A549 (cell line): Measurements from ENCODE around the gene UGT1A5. TPM values are rescaled to one million over a fixed set of nuclear protein-coding genes. Genes with fewer than 3 reads are reported as not detected.

Experiments used
- ATAC-seq, 2 experiments: fragments of 200-7000 bp in 1 of 2; fragments of >200 bp in 1 of 2; cut with Nextera tagmentation in 1 of 2; cut with Tn5 transposase in 1 of 2; 3 replicates each; pipeline versions ENCODE4 v1.8.0 to v1.9.1; 2018 to 2020; ENCODE audit warnings: mild to moderate bottlenecking in 1 of 2, moderate library complexity in 1 of 2
- CTCF ChIA-PET: fragments of 300-600 bp; sonication (Branson Sonifier 250); formaldehyde crosslinking; extraction: SDS; loops from one replicate; lab custom pipeline; 2021; ENCODE audit warnings: antibody characterized with exemption, inconsistent platforms; lab: Yijun Ruan, JAX
- POLR2A ChIA-PET: fragments of 350-600 bp; formaldehyde crosslinking; extraction: SDS; loops from one replicate; lab custom pipeline; 2021; ENCODE audit warnings: antibody characterized with exemption, inconsistent platforms; lab: Yijun Ruan, JAX
- DNase-seq, 2 experiments: peaks; one replicate each; pipeline versions ENCODE4 v3.0.0 to v3.0.0-alpha.2; 2011 to 2016; ENCODE audit warnings: low read depth in 1 of 2, low spot score in 1 of 2
- FAIRE-seq: peaks from 2 replicates; lab custom pipeline; 2011; peaks lifted over from hg19 to GRCh38; lab: Jason Lieb, UNC
- H3K27ac ChIP-seq, 2 experiments: fragments of >200 bp; sonication (Bioruptor Twin); formaldehyde crosslinking; 3 replicates each; pipeline ENCODE4 v1.5.1; 2016 to 2017
- H3K4me1 ChIP-seq: fragments of >200 bp; sonication (Bioruptor Twin); formaldehyde crosslinking; 3 replicates; pipeline ENCODE4 v1.6.1; 2016
- H3K4me2 ChIP-seq: fragments of >200 bp; sonication (Bioruptor Twin); formaldehyde crosslinking; 3 replicates; pipeline ENCODE4 v1.6.1; 2016
- H3K4me3 ChIP-seq: fragments of >200 bp; sonication (Bioruptor Twin); formaldehyde crosslinking; 3 replicates; pipeline ENCODE4 v1.5.1; 2016
- H3K9me3 ChIP-seq: fragments of >200 bp; sonication (Bioruptor Twin); formaldehyde crosslinking; 3 replicates; pipeline ENCODE4 v1.6.1; 2016
- BHLHE40 ChIP-seq: IDR thresholded peaks from 2 replicates; pipeline ENCODE4 v1.6.1; 2012; ENCODE audit warnings: low read depth, low read length, inconsistent platforms
- CHD4 ChIP-seq: fragments of 200-600 bp; sonication (generic); IDR thresholded peaks from 2 replicates; pipeline ENCODE4 v1.6.1; 2016; ENCODE audit warnings: antibody characterized with exemption, mild to moderate bottlenecking, borderline replicate concordance
- EHF ChIP-seq: fragments of 250-450 bp; sonication (Bioruptor Pico); IDR thresholded peaks from 2 replicates; pipeline ENCODE4 v1.5.0; 2020; ENCODE audit warnings: mild to moderate bottlenecking
- ESRRA ChIP-seq: fragments of 150-350 bp; IDR thresholded peaks from 2 replicates; pipeline ENCODE4 v1.6.1; 2014; ENCODE audit warnings: mild to moderate bottlenecking, low read length, borderline replicate concordance
- HOXA7 ChIP-seq: fragments of 250-450 bp; sonication (Bioruptor Pico); IDR thresholded peaks from 2 replicates; pipeline ENCODE4 v1.5.0; 2020; ENCODE audit warnings: mild to moderate bottlenecking, moderate library complexity
- HOXB5 ChIP-seq: fragments of 250-450 bp; sonication (Bioruptor Pico); IDR thresholded peaks from 2 replicates; pipeline ENCODE4 v1.5.0; 2020; ENCODE audit warnings: mild to moderate bottlenecking, moderate library complexity
- MAZ ChIP-seq: fragments of 150-350 bp; IDR thresholded peaks from 2 replicates; pipeline ENCODE4 v1.6.1; 2014; ENCODE audit warnings: antibody characterized with exemption, low read depth, low read length, borderline replicate concordance
- MYC ChIP-seq: IDR thresholded peaks from 2 replicates; pipeline ENCODE4 v1.6.1; 2012; ENCODE audit warnings: mild to moderate bottlenecking, inconsistent platforms, low read length, improper control_type of control experiment, borderline replicate concordance
- NPAS2 ChIP-seq: fragments of 250-450 bp; sonication (Bioruptor Pico); IDR thresholded peaks from 2 replicates; pipeline ENCODE4 v1.8.0; 2022; ENCODE audit warnings: mild to moderate bottlenecking, moderate library complexity, borderline replicate concordance
- NR3C1 ChIP-seq: fragments of >200 bp; sonication (Bioruptor Twin); formaldehyde crosslinking; IDR thresholded peaks from 3 replicates; pipeline ENCODE4 v1.6.1; 2017
- PHF8 ChIP-seq: fragments of 200-600 bp; sonication (generic); IDR thresholded peaks from 2 replicates; pipeline ENCODE4 v1.6.1; 2016; ENCODE audit warnings: low read depth, mild to moderate bottlenecking, antibody characterized with exemption, moderate library complexity, borderline replicate concordance
- RARB ChIP-seq: fragments of 250-450 bp; sonication (Bioruptor Pico); IDR thresholded peaks from 2 replicates; pipeline ENCODE4 v1.8.0; 2021; ENCODE audit warnings: mild to moderate bottlenecking, moderate library complexity
- RFX5 ChIP-seq: fragments of 450-650 bp; IDR thresholded peaks from 2 replicates; pipeline ENCODE4 v1.7.1; 2014; ENCODE audit warnings: antibody characterized with exemption, mild to moderate bottlenecking, moderate library complexity
- RNF2 ChIP-seq: fragments of 200-600 bp; sonication (generic); IDR thresholded peaks from 2 replicates; pipeline ENCODE4 v1.6.1; 2016; ENCODE audit warnings: low read depth, mild to moderate bottlenecking, antibody characterized with exemption, moderate library complexity, borderline replicate concordance
- SREBF2 ChIP-seq: fragments of 450-650 bp; IDR thresholded peaks from 2 replicates; pipeline ENCODE4 v1.6.1; 2014; ENCODE audit warnings: mild to moderate bottlenecking, moderate library complexity
- TP53 ChIP-seq: fragments of 250-450 bp; sonication (Bioruptor Pico); IDR thresholded peaks from 2 replicates; pipeline ENCODE4 v1.5.0; 2021; ENCODE audit warnings: mild to moderate bottlenecking, moderate library complexity
- ZC3H11A ChIP-seq: fragments of 450-650 bp; IDR thresholded peaks from 2 replicates; pipeline ENCODE4 v1.6.1; 2014; ENCODE audit warnings: antibody characterized with exemption, mild to moderate bottlenecking
- ZSCAN20 ChIP-seq: fragments of 250-450 bp; sonication (Bioruptor Pico); IDR thresholded peaks from 2 replicates; pipeline ENCODE4 v1.8.0; 2022; ENCODE audit warnings: mild to moderate bottlenecking, moderate library complexity
- WGBS: methylation state at CpG from one replicate; pipeline ENCODE4 v1.1.6; 2017; ENCODE audit errors: missing lambda C conversion rate; 5-methylcytosine and 5-hydroxymethylcytosine counted together
- polyA plus RNA-seq, 4 experiments: library from polyadenylated mRNA; depleted of rRNA in 3 of 4; stranded (reverse); fragments of >200 nt; fragmentation: RNase III in 1 of 4; extraction: RNeasy Plus Mini Kit Qiagen cat#74134 plus additional on column Dnase treatment in 1 of 4; gene quantifications; 2 replicates in 3 of 4; 3 replicates in 1 of 4; pipeline ENCODE4 v1.2.3, GENCODE V29; 2011 to 2017
- TF ChIP-seq, protein P1 (sequence below): fragments of 250-450 bp; sonication (Bioruptor Pico); IDR thresholded peaks from 2 replicates; pipeline ENCODE4 v1.5.0; 2021; ENCODE audit warnings: mild to moderate bottlenecking, moderate library complexity, borderline replicate concordance
- TF ChIP-seq, protein P2 (sequence below): fragments of 200-600 bp; sonication (generic); IDR thresholded peaks from 2 replicates; pipeline ENCODE4 v1.6.1; 2016; ENCODE audit warnings: antibody characterized with exemption, mild to moderate bottlenecking, moderate library complexity
- TF ChIP-seq, protein P3 (sequence below): fragments of 450-650 bp; IDR thresholded peaks from 2 replicates; pipeline ENCODE4 v1.6.1; 2014; ENCODE audit warnings: antibody characterized with exemption

UGT1A5 gene
- polyA plus RNA-seq, 2 of the 4 experiments (the other 2 are of a cell fraction): 0.05 TPM; not detected in 1

DNA sequence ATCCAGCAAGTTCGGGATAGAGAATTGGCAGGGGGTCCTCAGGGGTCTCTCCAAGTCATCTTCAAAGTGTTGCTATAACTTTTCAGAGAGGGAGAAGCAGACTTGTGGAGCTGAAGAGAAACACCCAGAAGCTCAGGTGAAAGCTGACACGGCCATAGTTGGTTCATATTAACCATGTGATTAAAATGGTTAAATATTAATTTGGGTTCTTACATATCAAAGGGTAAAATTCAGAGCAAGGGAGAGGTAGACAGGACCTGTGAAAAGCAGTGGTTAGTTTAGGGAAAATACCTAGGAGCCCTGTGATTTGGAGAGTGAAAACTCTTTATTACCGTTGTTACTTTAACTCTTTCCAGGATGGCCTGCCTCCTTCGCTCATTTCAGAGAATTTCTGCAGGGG, 20.1 kb upstream of the UGT1A5 start, which contains the start of gene UGT1A6:
UGT1A6 (plus strand) TSS at position 243 of the 400 bp plus-strand sequence; CDS start at position 358, 115 bp downstream.
- 79% methylated on average over 4 of the region's 4 CpGs for WGBS
- ChIA-PET CTCF (no interaction called here), POLR2A (interaction anchor here (1.4 kb wide), 1 partner anchor 127 kb away, joined by 3 read pairs; the partner anchor contains the start of gene USP40)
- H3K4me3 ChIP-seq: no peak within 1 kb of the TSS
- FAIRE-seq: no peak
- H3K4me1 ChIP-seq: peaks cover 52% of the 10 kb centered on the region
- no peak for DNase-seq
- H3K4me2 ChIP-seq: no peak within 1 kb of the TSS
- no peak for TF ChIP-seq ESRRA
- no peak for TF ChIP-seq RFX5
- TF ChIP-seq, protein P1, sequence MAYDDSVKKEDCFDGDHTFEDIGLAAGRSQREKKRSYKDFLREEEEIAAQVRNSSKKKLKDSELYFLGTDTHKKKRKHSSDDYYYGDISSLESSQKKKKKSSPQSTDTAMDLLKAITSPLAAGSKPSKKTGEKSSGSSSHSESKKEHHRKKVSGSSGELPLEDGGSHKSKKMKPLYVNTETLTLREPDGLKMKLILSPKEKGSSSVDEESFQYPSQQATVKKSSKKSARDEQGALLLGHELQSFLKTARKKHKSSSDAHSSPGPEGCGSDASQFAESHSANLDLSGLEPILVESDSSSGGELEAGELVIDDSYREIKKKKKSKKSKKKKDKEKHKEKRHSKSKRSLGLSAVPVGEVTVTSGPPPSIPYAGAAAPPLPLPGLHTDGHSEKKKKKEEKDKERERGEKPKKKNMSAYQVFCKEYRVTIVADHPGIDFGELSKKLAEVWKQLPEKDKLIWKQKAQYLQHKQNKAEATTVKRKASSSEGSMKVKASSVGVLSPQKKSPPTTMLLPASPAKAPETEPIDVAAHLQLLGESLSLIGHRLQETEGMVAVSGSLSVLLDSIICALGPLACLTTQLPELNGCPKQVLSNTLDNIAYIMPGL (CRISPR knock-in tag): no peak
- TF ChIP-seq TP53 (CRISPR knock-in tag): no peak
- no peak for TF ChIP-seq CHD4
- TF ChIP-seq, protein P2, sequence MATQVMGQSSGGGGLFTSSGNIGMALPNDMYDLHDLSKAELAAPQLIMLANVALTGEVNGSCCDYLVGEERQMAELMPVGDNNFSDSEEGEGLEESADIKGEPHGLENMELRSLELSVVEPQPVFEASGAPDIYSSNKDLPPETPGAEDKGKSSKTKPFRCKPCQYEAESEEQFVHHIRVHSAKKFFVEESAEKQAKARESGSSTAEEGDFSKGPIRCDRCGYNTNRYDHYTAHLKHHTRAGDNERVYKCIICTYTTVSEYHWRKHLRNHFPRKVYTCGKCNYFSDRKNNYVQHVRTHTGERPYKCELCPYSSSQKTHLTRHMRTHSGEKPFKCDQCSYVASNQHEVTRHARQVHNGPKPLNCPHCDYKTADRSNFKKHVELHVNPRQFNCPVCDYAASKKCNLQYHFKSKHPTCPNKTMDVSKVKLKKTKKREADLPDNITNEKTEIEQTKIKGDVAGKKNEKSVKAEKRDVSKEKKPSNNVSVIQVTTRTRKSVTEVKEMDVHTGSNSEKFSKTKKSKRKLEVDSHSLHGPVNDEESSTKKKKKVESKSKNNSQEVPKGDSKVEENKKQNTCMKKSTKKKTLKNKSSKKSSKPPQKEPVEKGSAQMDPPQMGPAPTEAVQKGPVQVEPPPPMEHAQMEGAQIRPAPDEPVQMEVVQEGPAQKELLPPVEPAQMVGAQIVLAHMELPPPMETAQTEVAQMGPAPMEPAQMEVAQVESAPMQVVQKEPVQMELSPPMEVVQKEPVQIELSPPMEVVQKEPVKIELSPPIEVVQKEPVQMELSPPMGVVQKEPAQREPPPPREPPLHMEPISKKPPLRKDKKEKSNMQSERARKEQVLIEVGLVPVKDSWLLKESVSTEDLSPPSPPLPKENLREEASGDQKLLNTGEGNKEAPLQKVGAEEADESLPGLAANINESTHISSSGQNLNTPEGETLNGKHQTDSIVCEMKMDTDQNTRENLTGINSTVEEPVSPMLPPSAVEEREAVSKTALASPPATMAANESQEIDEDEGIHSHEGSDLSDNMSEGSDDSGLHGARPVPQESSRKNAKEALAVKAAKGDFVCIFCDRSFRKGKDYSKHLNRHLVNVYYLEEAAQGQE: no peak
- TF ChIP-seq MAZ: no peak
- no peak for TF ChIP-seq HOXB5 (CRISPR knock-in tag)
- no peak for TF ChIP-seq ZSCAN20
- TF ChIP-seq RNF2: no peak
- no peak for TF ChIP-seq PHF8
- TF ChIP-seq, protein P3, sequence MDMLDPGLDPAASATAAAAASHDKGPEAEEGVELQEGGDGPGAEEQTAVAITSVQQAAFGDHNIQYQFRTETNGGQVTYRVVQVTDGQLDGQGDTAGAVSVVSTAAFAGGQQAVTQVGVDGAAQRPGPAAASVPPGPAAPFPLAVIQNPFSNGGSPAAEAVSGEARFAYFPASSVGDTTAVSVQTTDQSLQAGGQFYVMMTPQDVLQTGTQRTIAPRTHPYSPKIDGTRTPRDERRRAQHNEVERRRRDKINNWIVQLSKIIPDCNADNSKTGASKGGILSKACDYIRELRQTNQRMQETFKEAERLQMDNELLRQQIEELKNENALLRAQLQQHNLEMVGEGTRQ: no peak
- TF ChIP-seq NPAS2 (CRISPR knock-in tag): no peak
- no peak for TF ChIP-seq MYC
- no peak for TF ChIP-seq EHF (CRISPR knock-in tag)
- no peak for TF ChIP-seq SREBF2
- TF ChIP-seq NR3C1: no peak
- no peak for TF ChIP-seq ZC3H11A
- no peak for TF ChIP-seq BHLHE40
- no peak for TF ChIP-seq HOXA7 (CRISPR knock-in tag)
- H3K9me3 ChIP-seq: peaks cover 55% of the 10 kb centered on the region
- no peak for ATAC-seq
- H3K27ac ChIP-seq: peak within 1 kb of the TSS; percentile 85 to 100

DNA sequence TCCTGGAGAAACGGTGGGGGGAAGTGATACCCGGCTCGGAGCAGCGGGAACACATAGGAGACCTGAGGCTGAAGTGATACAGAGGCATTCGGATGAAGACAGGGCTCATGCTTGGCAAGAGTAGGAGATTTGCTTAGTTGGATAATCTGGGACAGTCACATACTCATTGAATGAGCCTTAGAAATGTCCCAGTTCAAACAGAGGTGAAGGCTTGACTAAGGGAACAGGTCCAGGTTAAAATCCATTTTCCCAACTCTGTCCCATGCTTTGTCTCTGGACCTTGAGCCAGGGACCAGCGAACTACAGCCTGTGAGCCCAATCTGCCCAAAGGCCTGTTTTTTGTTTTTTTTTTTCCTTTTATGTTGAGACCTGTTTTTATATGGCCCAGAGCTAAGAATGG, 18.7 kb upstream of the UGT1A5 start:
- Histone ChIP-seq H3K4me2 (peak overlapping the region; percentile 16; the same call in 1 of the 3 replicates), H3K9me3 (peaks cover 51% of the 10 kb centered on the region), H3K27ac (peak overlapping the region; percentile 85 to 100), H3K4me3 (no peak overlapping the region), H3K4me1 (peaks cover 59% of the 10 kb centered on the region)
- ATAC-seq (peak in 1 of 2 experiments; percentile 31; a peak in 3 of 6 replicates), FAIRE-seq (no peak), DNase-seq (no peak)
- POLR2A ChIA-PET: no interaction called here
- TF ChIP-seq RARB: no peak
- CTCF ChIA-PET: interaction anchor here (0.6 kb wide), 1 partner anchor 1665 kb away, joined by 3 read pairs; no protein-coding TSS in a partner anchor
- WGBS: 85% methylated on average over 6 of the region's 6 CpGs
